ENCODE data around the gene TPPP. TPM values are rescaled to one million over a fixed set of nuclear protein-coding genes. Genes with fewer than 3 reads are reported as not detected.

TPPP gene
- total and polyA plus RNA-seq, 2 donors (not counting 3 experiments of a cell fraction or from before 2014, with no cell fraction given), result 0.04 to 0.09 TPM

DNA sequence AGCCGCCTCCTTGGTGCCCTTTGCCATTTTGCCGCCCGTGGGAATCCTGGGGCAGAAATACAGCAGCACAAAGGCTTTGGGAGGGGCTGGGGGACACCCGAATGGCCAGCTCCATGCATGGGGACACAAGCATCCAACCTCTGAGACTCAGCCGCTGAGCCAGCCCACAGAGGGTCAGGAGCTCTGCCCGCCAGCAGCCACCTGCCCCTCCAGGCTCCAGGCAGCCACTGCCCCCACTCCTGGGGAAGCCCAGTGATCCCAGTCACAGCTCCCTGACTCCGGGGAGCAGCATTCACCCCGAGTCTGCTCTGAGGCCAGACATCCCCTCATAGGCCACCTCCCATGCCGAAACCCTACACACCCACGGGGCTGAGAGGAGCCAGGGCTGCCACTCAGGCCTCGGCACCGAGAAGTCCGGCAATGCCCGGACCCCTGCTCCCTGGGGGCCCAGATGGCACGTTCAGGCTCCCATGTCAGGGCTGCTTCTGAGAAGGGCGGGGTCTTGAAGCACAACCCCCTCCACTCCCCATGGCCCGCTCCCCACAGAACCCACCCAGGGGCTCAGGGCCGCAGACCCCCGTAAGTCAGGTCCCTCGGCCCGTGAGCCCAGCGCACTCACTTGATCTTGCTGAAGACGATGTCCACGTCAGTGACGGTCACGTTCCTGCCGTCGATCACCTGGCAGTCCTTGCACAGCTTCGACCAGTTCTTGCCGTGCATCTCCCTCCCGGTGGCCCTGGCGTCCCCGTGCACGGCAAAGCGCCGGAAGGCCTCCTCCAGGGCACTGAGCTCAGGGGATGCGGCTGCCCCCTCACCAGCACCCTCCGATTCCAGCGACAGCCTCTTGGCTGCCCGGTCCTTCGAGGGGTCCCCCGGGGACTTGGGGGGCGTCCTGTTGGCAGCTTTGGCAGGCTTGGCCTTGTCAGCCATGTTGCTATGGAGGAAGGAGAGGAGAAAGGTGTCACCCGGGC, 15.7 kb downstream of the TPPP start:
- Histone ChIP-seq H3K9ac (replicated peaks; ENCODE audit: extremely low read depth, insufficient read depth, low read length) (no peak overlapping the region), H3K27me3 (ENCODE audit: control insufficient read depth in 2 of 2, insufficient read depth in 2 of 2, low read length in 2 of 2) (no peaks in the 10 kb centered on the region), H3K4me3 (replicated peaks in 1 of 3; ENCODE audit: insufficient read depth in 1 of 3, low read depth in 1 of 3, low read length in 3 of 3) (no peak overlapping the region), H4K20me1 (replicated peaks; ENCODE audit: control insufficient read depth, extremely low read depth, insufficient read depth, low read length) (no peaks in the 10 kb centered on the region), H3K27ac (ENCODE audit: insufficient read depth, low read depth, low read length) (no peak overlapping the region), H3K36me3 (ENCODE audit: control insufficient read depth in 2 of 2, extremely low read depth in 1 of 2, insufficient read depth in 2 of 2, low read length in 2 of 2) (no peaks in the 10 kb centered on the region), H2AFZ (ENCODE audit: low read depth, low read length) (no peak overlapping the region), H3K4me2 (ENCODE audit: insufficient read depth, low read length) (no peak overlapping the region), H3K9me3 (replicated peaks; ENCODE audit: control insufficient read depth, insufficient read depth, low read length) (no peaks in the 10 kb centered on the region), H3K9me1 (replicated peaks; ENCODE audit: control insufficient read depth, extremely low read depth, insufficient read depth, low read length) (no peaks in the 10 kb centered on the region), H3K79me2 (ENCODE audit: control insufficient read depth, insufficient read depth, low read length) (no peaks in the 10 kb centered on the region), H3K4me1 (ENCODE audit: control insufficient read depth, extremely low read depth, insufficient read depth, low read length) (no peaks in the 10 kb centered on the region)
- dilution Hi-C loops (cut with MboI; ENCODE audit: extremely low pct_ligation_motif_present, low sequenced_read_pairs) (no loop called here), intact Hi-C loops (cut with micrococcal nuclease) (loop anchor here (10.0 kb wide), 1 partner anchor 363 kb away; no protein-coding TSS in a partner anchor)
- no peak for DNase-seq (ENCODE audit: low read depth, low spot score)
- TF ChIP-seq MYC (IDR thresholded peaks at IDR 0.05; ENCODE audit: low read depth, low read length) (no peak), POLR2A (IDR thresholded peaks at IDR 0.05; ENCODE audit: low read depth, low read length) (no peak), EZH2 (IDR thresholded peaks at IDR 0.05; ENCODE audit: borderline replicate concordance, low read depth, low read length, severe bottlenecking) (no peak)
- TF ChIP-seq, protein P1, sequence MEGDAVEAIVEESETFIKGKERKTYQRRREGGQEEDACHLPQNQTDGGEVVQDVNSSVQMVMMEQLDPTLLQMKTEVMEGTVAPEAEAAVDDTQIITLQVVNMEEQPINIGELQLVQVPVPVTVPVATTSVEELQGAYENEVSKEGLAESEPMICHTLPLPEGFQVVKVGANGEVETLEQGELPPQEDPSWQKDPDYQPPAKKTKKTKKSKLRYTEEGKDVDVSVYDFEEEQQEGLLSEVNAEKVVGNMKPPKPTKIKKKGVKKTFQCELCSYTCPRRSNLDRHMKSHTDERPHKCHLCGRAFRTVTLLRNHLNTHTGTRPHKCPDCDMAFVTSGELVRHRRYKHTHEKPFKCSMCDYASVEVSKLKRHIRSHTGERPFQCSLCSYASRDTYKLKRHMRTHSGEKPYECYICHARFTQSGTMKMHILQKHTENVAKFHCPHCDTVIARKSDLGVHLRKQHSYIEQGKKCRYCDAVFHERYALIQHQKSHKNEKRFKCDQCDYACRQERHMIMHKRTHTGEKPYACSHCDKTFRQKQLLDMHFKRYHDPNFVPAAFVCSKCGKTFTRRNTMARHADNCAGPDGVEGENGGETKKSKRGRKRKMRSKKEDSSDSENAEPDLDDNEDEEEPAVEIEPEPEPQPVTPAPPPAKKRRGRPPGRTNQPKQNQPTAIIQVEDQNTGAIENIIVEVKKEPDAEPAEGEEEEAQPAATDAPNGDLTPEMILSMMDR (IDR thresholded peaks at IDR 0.05; ENCODE audit: extremely low read depth in 1 of 2, insufficient read depth in 1 of 2, low read depth in 1 of 2, low read length in 2 of 2), result no peak
- ChIA-PET CTCF (no interaction called here), POLR2A (no interaction called here)
- FAIRE-seq, result no peak
- no TSS peak for BruUV-seq (replicated peaks)

DNA sequence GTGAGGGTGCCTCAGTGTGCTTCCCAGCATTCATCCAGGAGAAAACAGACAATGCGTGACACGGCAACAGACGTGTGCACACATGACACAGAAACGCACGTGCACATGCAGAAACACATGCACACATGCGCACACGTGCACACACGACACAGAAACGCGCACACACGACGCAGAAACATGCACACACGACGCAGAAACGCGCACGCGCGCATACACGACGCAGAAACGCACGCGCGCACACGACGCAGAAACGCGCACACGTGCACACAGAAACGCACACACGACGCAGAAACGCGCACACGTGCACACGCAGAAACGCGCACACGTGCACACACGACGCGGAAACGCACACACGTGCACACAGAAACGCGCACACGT, 16.5 kb downstream of the TPPP start:
- H3K9me1 ChIP-seq (replicated peaks; ENCODE audit: control insufficient read depth, extremely low read depth, insufficient read depth, low read length), result no peaks in the 10 kb centered on the region
- no peak overlapping the region for H3K4me3 ChIP-seq (replicated peaks in 1 of 3; ENCODE audit: insufficient read depth in 1 of 3, low read depth in 1 of 3, low read length in 3 of 3)
- dilution Hi-C loops (cut with MboI; ENCODE audit: extremely low pct_ligation_motif_present, low sequenced_read_pairs) (no loop called here), intact Hi-C loops (cut with micrococcal nuclease) (loop anchor here (10.0 kb wide), 1 partner anchor 362 kb away; no protein-coding TSS in a partner anchor)
- ChIA-PET POLR2A (no interaction called here), CTCF (no interaction called here)
- DNase-seq (ENCODE audit: low read depth, low spot score), result no peak
- no peak overlapping the region for H3K27ac ChIP-seq (ENCODE audit: insufficient read depth, low read depth, low read length)
- no TSS peak for BruUV-seq (replicated peaks)
- H3K4me2 ChIP-seq (ENCODE audit: insufficient read depth, low read length), result no peak overlapping the region
- H2AFZ ChIP-seq (ENCODE audit: low read depth, low read length), result no peak overlapping the region
- no peak overlapping the region for H3K9ac ChIP-seq (replicated peaks; ENCODE audit: extremely low read depth, insufficient read depth, low read length)
- H3K9me3 ChIP-seq (replicated peaks; ENCODE audit: control insufficient read depth, insufficient read depth, low read length), result no peaks in the 10 kb centered on the region
- no peaks in the 10 kb centered on the region for H3K27me3 ChIP-seq (ENCODE audit: control insufficient read depth in 2 of 2, insufficient read depth in 2 of 2, low read length in 2 of 2)
- TF ChIP-seq, protein P2, sequence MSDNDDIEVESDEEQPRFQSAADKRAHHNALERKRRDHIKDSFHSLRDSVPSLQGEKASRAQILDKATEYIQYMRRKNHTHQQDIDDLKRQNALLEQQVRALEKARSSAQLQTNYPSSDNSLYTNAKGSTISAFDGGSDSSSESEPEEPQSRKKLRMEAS (IDR thresholded peaks at IDR 0.05; ENCODE audit: insufficient read depth, insufficient read length), result no peak
- TF ChIP-seq POLR2A (IDR thresholded peaks at IDR 0.05; ENCODE audit: low read depth, low read length) (no peak), EZH2 (IDR thresholded peaks at IDR 0.05; ENCODE audit: borderline replicate concordance, low read depth, low read length, severe bottlenecking) (no peak), FOS (IDR thresholded peaks at IDR 0.05; ENCODE audit: borderline replicate concordance, insufficient read depth, low read length) (no peak), GATA2 (IDR thresholded peaks at IDR 0.05; ENCODE audit: insufficient read depth, insufficient read length, low read depth, low read length) (no peak), JUN (IDR thresholded peaks at IDR 0.05; ENCODE audit: borderline replicate concordance, insufficient read depth, insufficient read length, low read depth) (no peak), POLR2AphosphoS5 (IDR thresholded peaks at IDR 0.05; ENCODE audit: insufficient read depth, low read depth, low read length) (no peak), MYC (IDR thresholded peaks at IDR 0.05; ENCODE audit: low read depth, low read length) (no peak)
- TF ChIP-seq, protein P1 (IDR thresholded peaks at IDR 0.05; ENCODE audit: extremely low read depth in 1 of 2, insufficient read depth in 1 of 2, low read depth in 1 of 2, low read length in 2 of 2), result no peak
- H3K4me1 ChIP-seq (ENCODE audit: control insufficient read depth, extremely low read depth, insufficient read depth, low read length), result no peaks in the 10 kb centered on the region
- H3K79me2 ChIP-seq (ENCODE audit: control insufficient read depth, insufficient read depth, low read length), result no peaks in the 10 kb centered on the region
- H4K20me1 ChIP-seq (replicated peaks; ENCODE audit: control insufficient read depth, extremely low read depth, insufficient read depth, low read length), result no peaks in the 10 kb centered on the region
- no peaks in the 10 kb centered on the region for H3K36me3 ChIP-seq (ENCODE audit: control insufficient read depth in 2 of 2, extremely low read depth in 1 of 2, insufficient read depth in 2 of 2, low read length in 2 of 2)
- no peak for FAIRE-seq
